Measurements from ENCODE around the gene CCL8. TPM values are rescaled to one million over a fixed set of nuclear protein-coding genes. Genes with fewer than 3 reads are reported as not detected.

The CCL8 gene
- total and polyA plus RNA-seq, 3 donors from 2014 or later, result 0.39 to 5.0 (median 0.56) TPM

- Histone ChIP-seq H3K4me3 (no peak overlapping the region), H3K27ac (no peak overlapping the region), H3K4me1 (no peaks in the 10 kb centered on the region), H3K27me3 (no peaks in the 10 kb centered on the region), H3K36me3 (ENCODE audit: low read depth, missing control alignments) (no peaks in the 10 kb centered on the region), H3K9me3 (no peaks in the 10 kb centered on the region)
- 86 to 95% methylated on average over 2 of the region's 2 CpGs for WGBS, 2 donors
- intact Hi-C loops (cut with DNase I; ENCODE audit: low total_unique reads), result no loop called here
- TF ChIP-seq CTCF (IDR thresholded peaks at IDR 0.05), result no peak
- DNase-seq, result no peak
Observed at GRCh38 chr17:34341916-34342315, 22.7 kb downstream of the CCL8 start.

- WGBS, 2 donors, result 53 to 91% methylated on average over 4 of the region's 4 CpGs
- Histone ChIP-seq H3K36me3 (ENCODE audit: low read depth, missing control alignments) (no peaks in the 10 kb centered on the region), H3K27ac (no peak overlapping the region), H3K27me3 (no peaks in the 10 kb centered on the region), H3K9me3 (no peaks in the 10 kb centered on the region), H3K4me3 (no peak overlapping the region), H3K4me1 (no peaks in the 10 kb centered on the region)
- TF ChIP-seq POLR2A (IDR thresholded peaks at IDR 0.05) (no peak), CTCF (IDR thresholded peaks at IDR 0.05) (no peak)
- intact Hi-C loops (cut with DNase I; ENCODE audit: low total_unique reads), result no loop called here
- no peak for DNase-seq
Observed at GRCh38 chr17:34347063-34347462, 27.8 kb downstream of the CCL8 start.

- Histone ChIP-seq H3K4me3 (no peak overlapping the region), H3K27me3 (no peaks in the 10 kb centered on the region), H3K4me1 (no peaks in the 10 kb centered on the region), H3K9me3 (no peaks in the 10 kb centered on the region), H3K27ac (no peak overlapping the region), H3K36me3 (ENCODE audit: low read depth, missing control alignments) (no peaks in the 10 kb centered on the region)
- WGBS, 2 donors, result 82 to 100% methylated on average over 4 of the region's 4 CpGs
- DNase-seq, result no peak
- intact Hi-C loops (cut with DNase I; ENCODE audit: low total_unique reads), result no loop called here
- TF ChIP-seq POLR2A (IDR thresholded peaks at IDR 0.05) (no peak), CTCF (IDR thresholded peaks at IDR 0.05) (no peak)
Observed at GRCh38 chr17:34349751-34350150, 30.5 kb downstream of the CCL8 start.

- 68 to 76% methylated on average over 1 of the region's 1 CpG for WGBS, 2 donors
- intact Hi-C loops (cut with DNase I; ENCODE audit: low total_unique reads), result no loop called here
- Histone ChIP-seq H3K27ac (no peak overlapping the region), H3K27me3 (no peaks in the 10 kb centered on the region), H3K36me3 (ENCODE audit: low read depth, missing control alignments) (no peaks in the 10 kb centered on the region), H3K4me1 (no peaks in the 10 kb centered on the region), H3K9me3 (no peaks in the 10 kb centered on the region), H3K4me3 (no peak overlapping the region)
- no peak for DNase-seq
- TF ChIP-seq POLR2A (IDR thresholded peaks at IDR 0.05), result no peak
- no peak for TF ChIP-seq CTCF (IDR thresholded peaks at IDR 0.05)
Observed at GRCh38 chr17:34351096-34351495, 31.9 kb downstream of the CCL8 start.

- Histone ChIP-seq H3K4me3 (no peak overlapping the region), H3K36me3 (ENCODE audit: low read depth, missing control alignments) (no peaks in the 10 kb centered on the region), H3K9me3 (no peaks in the 10 kb centered on the region), H3K27ac (no peak overlapping the region), H3K4me1 (no peaks in the 10 kb centered on the region), H3K27me3 (no peaks in the 10 kb centered on the region)
- DNase-seq, result no peak
- intact Hi-C loops (cut with DNase I; ENCODE audit: low total_unique reads), result no loop called here
- TF ChIP-seq POLR2A (IDR thresholded peaks at IDR 0.05), result no peak
- TF ChIP-seq CTCF (IDR thresholded peaks at IDR 0.05), result no peak
Observed at GRCh38 chr17:34352191-34352590, 33.0 kb downstream of the CCL8 start.

All from testis (tissue), 3 donors.